ENCODE measurements around the gene IRAK3.

IRAK3 gene

GRCh38 chr12:66280561-66280960 is 91.5 kb downstream of the IRAK3 start:
- TF ChIP-seq CSDC2 (CRISPR knock-in tag; IDR thresholded peaks at IDR 0.05) (no peak), ISL1 (CRISPR knock-in tag; IDR thresholded peaks at IDR 0.05) (no peak), GLIS3 (CRISPR knock-in tag; IDR thresholded peaks at IDR 0.05) (no peak), ZNF565 (CRISPR knock-in tag; conservative IDR thresholded peaks at IDR 0.05; ENCODE audit: low read depth) (no peak), RARB (CRISPR knock-in tag; IDR thresholded peaks at IDR 0.05) (no peak), CREB5 (CRISPR knock-in tag; IDR thresholded peaks at IDR 0.05; ENCODE audit: low read depth) (no peak), BACH2 (CRISPR knock-in tag; IDR thresholded peaks at IDR 0.05; ENCODE audit: borderline replicate concordance) (no peak), TSHZ2 (CRISPR knock-in tag; IDR thresholded peaks at IDR 0.05) (no peak), ZFP3 (CRISPR knock-in tag; IDR thresholded peaks at IDR 0.05) (no peak), POU6F1 (CRISPR knock-in tag; IDR thresholded peaks at IDR 0.05; ENCODE audit: borderline replicate concordance, low read depth) (no peak), ZFP30 (CRISPR knock-in tag; IDR thresholded peaks at IDR 0.05) (no peak), SNAI2 (CRISPR knock-in tag; IDR thresholded peaks at IDR 0.05) (no peak), CSRNP3 (CRISPR knock-in tag; IDR thresholded peaks at IDR 0.05) (no peak), ZNF70 (CRISPR knock-in tag; IDR thresholded peaks at IDR 0.05) (no peak), ESRRG (CRISPR knock-in tag; IDR thresholded peaks at IDR 0.05) (no peak), ZNF8 (CRISPR knock-in tag; IDR thresholded peaks at IDR 0.05) (no peak), OSR1 (CRISPR knock-in tag; IDR thresholded peaks at IDR 0.05) (no peak), TCF4 (CRISPR knock-in tag; IDR thresholded peaks at IDR 0.05; ENCODE audit: borderline replicate concordance) (no peak)
- ATAC-seq: no peak

- no peak for TF ChIP-seq ZFP3 (CRISPR knock-in tag; IDR thresholded peaks at IDR 0.05)
- no peak for TF ChIP-seq CSDC2 (CRISPR knock-in tag; IDR thresholded peaks at IDR 0.05)
- no peak for TF ChIP-seq OSR1 (CRISPR knock-in tag; IDR thresholded peaks at IDR 0.05)
- TF ChIP-seq ESRRG (CRISPR knock-in tag; IDR thresholded peaks at IDR 0.05): no peak
- TF ChIP-seq ISL1 (CRISPR knock-in tag; IDR thresholded peaks at IDR 0.05): no peak
- no peak for TF ChIP-seq POU6F1 (CRISPR knock-in tag; IDR thresholded peaks at IDR 0.05; ENCODE audit: borderline replicate concordance, low read depth)
- no peak for TF ChIP-seq TCF4 (CRISPR knock-in tag; IDR thresholded peaks at IDR 0.05; ENCODE audit: borderline replicate concordance)
- no peak for TF ChIP-seq SNAI2 (CRISPR knock-in tag; IDR thresholded peaks at IDR 0.05)
- TF ChIP-seq ZNF70 (CRISPR knock-in tag; IDR thresholded peaks at IDR 0.05): no peak
- no peak for TF ChIP-seq CREB5 (CRISPR knock-in tag; IDR thresholded peaks at IDR 0.05; ENCODE audit: low read depth)
- ATAC-seq: no peak
These were observed 93.2 kb downstream of the IRAK3 start for GRCh38 chr12:66282244-66282643.

GRCh38 chr12:66287275-66287674 is 98.3 kb downstream of the IRAK3 start:
- no peak for ATAC-seq
- TF ChIP-seq RARB (CRISPR knock-in tag; IDR thresholded peaks at IDR 0.05): no peak
- no peak for TF ChIP-seq CSRNP3 (CRISPR knock-in tag; IDR thresholded peaks at IDR 0.05)
- no peak for TF ChIP-seq PPARA (CRISPR knock-in tag; IDR thresholded peaks at IDR 0.05; ENCODE audit: borderline replicate concordance)
- TF ChIP-seq ESRRG (CRISPR knock-in tag; IDR thresholded peaks at IDR 0.05): no peak
- no peak for TF ChIP-seq TCF4 (CRISPR knock-in tag; IDR thresholded peaks at IDR 0.05; ENCODE audit: borderline replicate concordance)
- TF ChIP-seq BACH2 (CRISPR knock-in tag; IDR thresholded peaks at IDR 0.05; ENCODE audit: borderline replicate concordance): no peak
- TF ChIP-seq ZNF8 (CRISPR knock-in tag; IDR thresholded peaks at IDR 0.05): no peak
- no peak for TF ChIP-seq TOX (CRISPR knock-in tag; IDR thresholded peaks at IDR 0.05; ENCODE audit: borderline replicate concordance)
- no peak for TF ChIP-seq ZC3H10 (CRISPR knock-in tag; IDR thresholded peaks at IDR 0.05)
- no peak for TF ChIP-seq POU6F1 (CRISPR knock-in tag; IDR thresholded peaks at IDR 0.05; ENCODE audit: borderline replicate concordance, low read depth)
- no peak for TF ChIP-seq ZNF70 (CRISPR knock-in tag; IDR thresholded peaks at IDR 0.05)
